Measurements from ENCODE around the gene HS3ST3A1.

Gene HS3ST3A1

GRCh38 chr17:13485327-13485726 lies 116.4 kb downstream of the HS3ST3A1 start:
- no peak for DNase-seq

- no peak for DNase-seq
Observed at GRCh38 chr17:13484020-13484419, 117.7 kb downstream of the HS3ST3A1 start.

GRCh38 chr17:13480877-13481276 lies 120.9 kb downstream of the HS3ST3A1 start:
- DNase-seq, result no peak

GRCh38 chr17:13478326-13478830 lies 123.4 kb downstream of the HS3ST3A1 start:
- DNase-seq, result no peak

GRCh38 chr17:13477180-13477611 lies 124.5 kb downstream of the HS3ST3A1 start:
- DNase-seq, result no peak

- no peak for DNase-seq
Observed at GRCh38 chr17:13476720-13477119, 125.0 kb downstream of the HS3ST3A1 start.

- no peak for DNase-seq
Observed at GRCh38 chr17:13475574-13476223, 126.0 kb downstream of the HS3ST3A1 start.

- DNase-seq, result no peak
Observed at GRCh38 chr17:13474073-13474800, 127.5 kb downstream of the HS3ST3A1 start.

- DNase-seq, result no peak
Observed at GRCh38 chr17:13465678-13466077, 136.1 kb downstream of the HS3ST3A1 start.

- DNase-seq, result no peak
Observed at GRCh38 chr17:13462673-13463124, 139.0 kb downstream of the HS3ST3A1 start.

- DNase-seq, result no peak
Observed at GRCh38 chr17:13462146-13462545, 139.6 kb downstream of the HS3ST3A1 start.

GRCh38 chr17:13460261-13461000 lies 141.3 kb downstream of the HS3ST3A1 start:
- DNase-seq, result no peak

- no peak for DNase-seq
Observed at GRCh38 chr17:13457783-13458182, 143.9 kb downstream of the HS3ST3A1 start.

Data from activated CD4-positive, alpha-beta T cell treated with anti-CD3 and anti-CD28 coated beads for 4 hours (primary cell).